ENCODE data around the gene EBF4. TPM values are rescaled to one million over a fixed set of nuclear protein-coding genes. Genes with fewer than 3 reads are reported as not detected.

The EBF4 gene
- total and polyA plus RNA-seq, 12 donors: 1.6 to 29.7 (median 10.2) TPM

DNA sequence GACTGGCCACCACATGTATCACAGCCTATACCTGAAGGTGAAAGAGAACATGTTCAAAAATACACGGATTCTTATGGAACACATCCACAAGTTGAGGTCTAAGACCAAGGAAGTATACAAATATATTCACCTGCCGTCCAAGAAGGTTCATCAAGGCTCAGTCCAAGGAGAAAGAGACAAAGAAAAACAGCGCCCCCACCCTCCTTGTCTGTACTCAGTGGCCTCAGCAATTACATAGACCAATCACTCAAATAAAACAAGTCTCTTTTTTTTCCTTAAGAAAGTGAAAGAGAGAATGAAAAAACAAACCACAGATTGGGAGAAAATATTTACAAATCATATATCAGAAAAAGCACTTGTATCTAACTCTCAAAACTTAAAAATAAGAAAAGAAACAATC lies 88.4 kb downstream of the EBF4 start:
- Histone ChIP-seq H3K27ac (no peak overlapping the region), H3K4me3 (no peak overlapping the region), H3K36me3 (replicated peaks in 1 of 2) (no peaks in the 10 kb centered on the region), H3K4me1 (replicated peaks in 1 of 2) (no peaks in the 10 kb centered on the region), H3K27me3 (peaks cover 4% of the 10 kb centered on the region), H3K9me3 (replicated peaks in 1 of 3) (peaks cover 0 to 2% (median 0%) of the 10 kb centered on the region in 3 donors)
- 47 to 58% (median 53%) methylated on average over 3 of the region's 3 CpGs for WGBS, 4 donors
- TF ChIP-seq, protein P1, sequence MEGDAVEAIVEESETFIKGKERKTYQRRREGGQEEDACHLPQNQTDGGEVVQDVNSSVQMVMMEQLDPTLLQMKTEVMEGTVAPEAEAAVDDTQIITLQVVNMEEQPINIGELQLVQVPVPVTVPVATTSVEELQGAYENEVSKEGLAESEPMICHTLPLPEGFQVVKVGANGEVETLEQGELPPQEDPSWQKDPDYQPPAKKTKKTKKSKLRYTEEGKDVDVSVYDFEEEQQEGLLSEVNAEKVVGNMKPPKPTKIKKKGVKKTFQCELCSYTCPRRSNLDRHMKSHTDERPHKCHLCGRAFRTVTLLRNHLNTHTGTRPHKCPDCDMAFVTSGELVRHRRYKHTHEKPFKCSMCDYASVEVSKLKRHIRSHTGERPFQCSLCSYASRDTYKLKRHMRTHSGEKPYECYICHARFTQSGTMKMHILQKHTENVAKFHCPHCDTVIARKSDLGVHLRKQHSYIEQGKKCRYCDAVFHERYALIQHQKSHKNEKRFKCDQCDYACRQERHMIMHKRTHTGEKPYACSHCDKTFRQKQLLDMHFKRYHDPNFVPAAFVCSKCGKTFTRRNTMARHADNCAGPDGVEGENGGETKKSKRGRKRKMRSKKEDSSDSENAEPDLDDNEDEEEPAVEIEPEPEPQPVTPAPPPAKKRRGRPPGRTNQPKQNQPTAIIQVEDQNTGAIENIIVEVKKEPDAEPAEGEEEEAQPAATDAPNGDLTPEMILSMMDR (IDR thresholded peaks at IDR 0.05): no peak
- TF ChIP-seq POLR2A (IDR thresholded peaks at IDR 0.05): no peak
- DNase-seq: no peak
- intact Hi-C loops (cut with DNase I): no loop called here

DNA sequence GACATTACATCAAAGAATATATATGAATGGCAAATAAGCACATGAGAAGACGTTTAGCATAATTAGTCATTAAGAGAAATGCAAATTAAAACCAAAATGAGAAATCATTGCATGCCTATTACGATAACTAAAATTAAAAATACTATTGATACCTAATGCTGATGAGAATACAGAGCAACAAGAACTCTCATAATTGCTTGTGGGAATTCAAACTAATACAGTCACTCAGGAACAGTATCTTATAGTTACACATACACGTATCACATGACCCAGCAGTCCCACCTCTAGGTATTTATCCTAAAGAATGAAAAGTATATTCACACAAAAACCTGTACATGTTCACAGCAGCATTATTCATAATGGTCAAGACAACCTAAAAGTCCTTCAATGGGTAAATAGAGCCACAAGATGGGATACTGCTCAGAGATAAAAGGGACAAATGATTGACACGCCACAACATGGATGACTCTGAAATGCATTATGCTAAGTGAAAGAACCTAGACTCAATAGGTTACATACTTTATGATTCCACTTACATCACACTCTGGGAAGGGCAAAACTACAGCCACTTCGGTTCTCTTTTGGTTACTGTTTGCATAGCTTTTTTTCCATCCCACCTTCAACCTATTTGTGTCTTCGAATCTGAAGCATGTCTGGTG lies 91.5 kb downstream of the EBF4 start:
- Histone ChIP-seq H3K27me3 (no peaks in the 10 kb centered on the region), H3K9me3 (replicated peaks in 1 of 3) (no peaks in the 10 kb centered on the region), H3K4me1 (replicated peaks in 1 of 2) (no peaks in the 10 kb centered on the region), H3K36me3 (replicated peaks in 1 of 2) (no peaks in the 10 kb centered on the region), H3K27ac (no peak overlapping the region), H3K4me3 (no peak overlapping the region)
- TF ChIP-seq POLR2A (IDR thresholded peaks at IDR 0.05): no peak
- TF ChIP-seq, protein P1 (IDR thresholded peaks at IDR 0.05): no peak
- intact Hi-C loops (cut with DNase I): no loop called here
- DNase-seq: no peak
- WGBS, 4 donors: 70 to 82% (median 75%) methylated on average over 6 of the region's 6 CpGs

DNA sequence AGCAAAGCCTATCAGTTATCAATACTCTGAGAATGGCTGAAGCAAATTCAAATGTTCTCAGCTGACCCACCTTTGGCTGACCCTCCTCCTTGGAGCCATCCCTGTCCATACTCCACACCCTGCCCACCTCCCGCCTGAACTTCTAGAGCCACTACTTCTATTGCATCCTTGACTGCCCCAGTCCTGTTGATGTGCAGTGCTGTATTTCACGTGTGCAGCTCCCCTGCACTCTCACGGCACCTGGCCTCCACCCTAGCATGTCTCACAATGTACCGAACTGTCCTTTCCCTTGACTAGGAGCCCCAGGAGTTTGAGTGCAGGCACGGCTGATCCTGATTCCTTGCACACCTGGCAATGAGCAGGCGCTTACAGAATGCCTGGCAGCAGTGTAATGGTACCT lies 100.9 kb downstream of the EBF4 start:
- TF ChIP-seq, protein P1 (IDR thresholded peaks at IDR 0.05): no peak
- TF ChIP-seq POLR2A (IDR thresholded peaks at IDR 0.05): no peak
- Histone ChIP-seq H3K27me3 (peaks cover 8% of the 10 kb centered on the region), H3K9me3 (replicated peaks in 1 of 3) (no peaks in the 10 kb centered on the region), H3K4me1 (replicated peaks in 1 of 2) (no peaks in the 10 kb centered on the region), H3K27ac (no peak overlapping the region), H3K4me3 (no peak overlapping the region), H3K36me3 (replicated peaks in 1 of 2) (no peaks in the 10 kb centered on the region)
- no peak for DNase-seq
- 78 to 87% (median 84%) methylated on average over 6 of the region's 6 CpGs for WGBS, 4 donors
- intact Hi-C loops (cut with DNase I): no loop called here

DNA sequence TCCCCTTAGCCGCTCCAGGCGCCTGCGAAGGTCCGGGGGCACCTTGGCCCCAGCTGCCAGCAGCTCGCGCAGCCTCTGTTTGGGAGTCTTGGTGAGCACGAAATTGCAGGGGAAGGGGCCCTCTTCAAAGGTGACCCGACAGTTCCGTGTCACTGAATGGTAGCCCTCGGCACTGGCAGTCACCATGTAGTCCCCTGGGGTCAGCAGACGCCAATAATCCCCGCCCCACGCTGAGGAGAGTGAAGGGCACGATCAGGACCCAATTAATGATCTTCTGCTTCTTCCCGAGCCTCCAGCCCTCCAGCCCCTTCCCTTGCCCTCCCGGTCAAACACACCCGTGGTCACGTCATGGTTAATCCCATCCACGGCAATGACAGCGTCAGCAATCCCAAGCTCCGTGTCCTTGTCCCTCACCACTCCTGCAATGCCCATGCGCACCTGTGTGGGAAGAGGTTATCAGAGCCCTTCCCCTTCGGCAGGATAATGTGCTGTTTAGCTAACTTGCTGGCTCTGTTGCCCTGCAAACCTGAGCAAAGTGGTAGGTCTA lies 101.7 kb downstream of the EBF4 start:
- no peaks in the 10 kb centered on the region for H3K36me3 ChIP-seq (replicated peaks in 1 of 2)
- peaks cover 9% of the 10 kb centered on the region for H3K27me3 ChIP-seq
- no peak for DNase-seq
- no peaks in the 10 kb centered on the region for H3K9me3 ChIP-seq (replicated peaks in 1 of 3)
- WGBS, 4 donors: 77 to 85% (median 84%) methylated on average over 17 to 23 of the region's 23 CpGs
- H3K4me1 ChIP-seq (replicated peaks in 1 of 2): no peaks in the 10 kb centered on the region
- no peak overlapping the region for H3K4me3 ChIP-seq
- intact Hi-C loops (cut with DNase I): no loop called here
- TF ChIP-seq, protein P1 (IDR thresholded peaks at IDR 0.05): no peak
- TF ChIP-seq POLR2A (IDR thresholded peaks at IDR 0.05): no peak
- H3K27ac ChIP-seq: no peak overlapping the region
